ENCODE results near the gene RCN1. TPM values are rescaled to one million over a fixed set of nuclear protein-coding genes. Genes with fewer than 3 reads are reported as not detected.
A peak's percentile ranks its signal among the peaks of the same experiment; 100 is the strongest.

The RCN1 gene
- total RNA-seq, 1 experiment from 2014 or later, result 99.8 TPM

GRCh38 chr11:32136657-32137056, 45.8 kb downstream of the RCN1 start:
- CTCF ChIA-PET, result no interaction called here
- no peaks in the 10 kb centered on the region for H3K9me2 ChIP-seq (ENCODE audit: insufficient read depth)
- no TSS peak for BruUV-seq (replicated peaks)
- intact Hi-C loops (cut with micrococcal nuclease), result no loop called here
- POLR2A ChIA-PET, result no interaction called here
- H3K4me2 ChIP-seq (ENCODE audit: low read length), result peak overlapping the region; percentile 45; the same call in 1 of the 2 replicates
- H2AFZ ChIP-seq (ENCODE audit: low read depth, low read length, poor library complexity, severe bottlenecking), result peak overlapping the region; percentile 6
- no peaks in the 10 kb centered on the region for H3K9me3 ChIP-seq (ENCODE audit: control insufficient read depth in 1 of 2, insufficient read depth in 1 of 2, low read depth in 1 of 2, low read length in 2 of 2)
- peak; percentile 47; the same call in 1 of the 2 replicates for ATAC-seq
- TF ChIP-seq YY1 (IDR thresholded peaks at IDR 0.05; ENCODE audit: extremely low read depth, insufficient replicate concordance, low read depth, low read length) (no peak), SIN3A (IDR thresholded peaks at IDR 0.05; ENCODE audit: low read depth) (no peak), EZH2phosphoT487 (IDR thresholded peaks at IDR 0.05; ENCODE audit: borderline replicate concordance) (no peak), ZFX (IDR thresholded peaks at IDR 0.05) (no peak), EGR1 (IDR thresholded peaks at IDR 0.05; ENCODE audit: low read depth) (no peak), RAD21 (IDR thresholded peaks at IDR 0.05; ENCODE audit: low read depth) (no peak), CEBPB (IDR thresholded peaks at IDR 0.05; ENCODE audit: low read depth) (no peak), CTCF (IDR thresholded peaks at IDR 0.05 in 2 of 3, conservative IDR thresholded peaks at IDR 0.05 in 1 of 3; ENCODE audit: borderline replicate concordance in 1 of 3, insufficient read depth in 1 of 3, low read depth in 2 of 3, low read length in 2 of 3) (no peak), SP1 (IDR thresholded peaks at IDR 0.05; ENCODE audit: low read depth) (no peak)
- TF ChIP-seq, protein P1, sequence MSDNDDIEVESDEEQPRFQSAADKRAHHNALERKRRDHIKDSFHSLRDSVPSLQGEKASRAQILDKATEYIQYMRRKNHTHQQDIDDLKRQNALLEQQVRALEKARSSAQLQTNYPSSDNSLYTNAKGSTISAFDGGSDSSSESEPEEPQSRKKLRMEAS (IDR thresholded peaks at IDR 0.05), result no peak
- TF ChIP-seq, protein P2, sequence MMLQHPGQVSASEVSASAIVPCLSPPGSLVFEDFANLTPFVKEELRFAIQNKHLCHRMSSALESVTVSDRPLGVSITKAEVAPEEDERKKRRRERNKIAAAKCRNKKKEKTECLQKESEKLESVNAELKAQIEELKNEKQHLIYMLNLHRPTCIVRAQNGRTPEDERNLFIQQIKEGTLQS (IDR thresholded peaks at IDR 0.05), result no peak
- TF ChIP-seq, protein P3, sequence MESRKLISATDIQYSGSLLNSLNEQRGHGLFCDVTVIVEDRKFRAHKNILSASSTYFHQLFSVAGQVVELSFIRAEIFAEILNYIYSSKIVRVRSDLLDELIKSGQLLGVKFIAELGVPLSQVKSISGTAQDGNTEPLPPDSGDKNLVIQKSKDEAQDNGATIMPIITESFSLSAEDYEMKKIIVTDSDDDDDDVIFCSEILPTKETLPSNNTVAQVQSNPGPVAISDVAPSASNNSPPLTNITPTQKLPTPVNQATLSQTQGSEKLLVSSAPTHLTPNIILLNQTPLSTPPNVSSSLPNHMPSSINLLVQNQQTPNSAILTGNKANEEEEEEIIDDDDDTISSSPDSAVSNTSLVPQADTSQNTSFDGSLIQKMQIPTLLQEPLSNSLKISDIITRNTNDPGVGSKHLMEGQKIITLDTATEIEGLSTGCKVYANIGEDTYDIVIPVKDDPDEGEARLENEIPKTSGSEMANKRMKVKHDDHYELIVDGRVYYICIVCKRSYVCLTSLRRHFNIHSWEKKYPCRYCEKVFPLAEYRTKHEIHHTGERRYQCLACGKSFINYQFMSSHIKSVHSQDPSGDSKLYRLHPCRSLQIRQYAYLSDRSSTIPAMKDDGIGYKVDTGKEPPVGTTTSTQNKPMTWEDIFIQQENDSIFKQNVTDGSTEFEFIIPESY (IDR thresholded peaks at IDR 0.05; ENCODE audit: extremely low read depth, insufficient replicate concordance, low read length), result no peak
- RAD21 ChIA-PET (ENCODE audit: low non-redundant PET in 1 of 2, low total read pairs in 2 of 2, uncharacterized antibody in 2 of 2, unreplicated experiment in 2 of 2), result no interaction called here
- H3K4me1 ChIP-seq (ENCODE audit: control insufficient read depth in 1 of 2, insufficient read depth in 2 of 2, low read length in 2 of 2), result peaks cover 3 to 14% of the 10 kb centered on the region in 2 experiments; a peak in 3 of 4 replicates
- H3K79me2 ChIP-seq (ENCODE audit: insufficient read depth, low read length), result no peaks in the 10 kb centered on the region
- no peaks in the 10 kb centered on the region for H3K36me3 ChIP-seq (ENCODE audit: control insufficient read depth in 1 of 2, insufficient read depth in 2 of 2, low read length in 2 of 2)
- DNase-seq (ENCODE audit: low read depth, low spot score), result no peak
- no peaks in the 10 kb centered on the region for H4K20me1 ChIP-seq (ENCODE audit: insufficient read depth)
- H3K27ac ChIP-seq (ENCODE audit: low read depth, low read length), result no peak overlapping the region
- no peak overlapping the region for H3K9ac ChIP-seq (ENCODE audit: low read length)
- H3K4me3 ChIP-seq (replicated peaks in 1 of 2; ENCODE audit: low read depth in 1 of 2, low read length in 2 of 2), result no peak overlapping the region
- H3K27me3 ChIP-seq (ENCODE audit: insufficient read depth, low read length), result no peaks in the 10 kb centered on the region
